Pons (tissue), 1 donor: ENCODE results near the gene ZNF185.
"Not testable (repeated sequence)": the region's sequence is repeated elsewhere in the genome, so short reads cannot be mapped to it uniquely, and the experiment has no call there.

Experiments used
- DNase-seq: peaks from one replicate; pipeline ENCODE4 v3.0.0-alpha.2; 2016; ENCODE audit warnings: low spot score

The ZNF185 gene

DNA sequence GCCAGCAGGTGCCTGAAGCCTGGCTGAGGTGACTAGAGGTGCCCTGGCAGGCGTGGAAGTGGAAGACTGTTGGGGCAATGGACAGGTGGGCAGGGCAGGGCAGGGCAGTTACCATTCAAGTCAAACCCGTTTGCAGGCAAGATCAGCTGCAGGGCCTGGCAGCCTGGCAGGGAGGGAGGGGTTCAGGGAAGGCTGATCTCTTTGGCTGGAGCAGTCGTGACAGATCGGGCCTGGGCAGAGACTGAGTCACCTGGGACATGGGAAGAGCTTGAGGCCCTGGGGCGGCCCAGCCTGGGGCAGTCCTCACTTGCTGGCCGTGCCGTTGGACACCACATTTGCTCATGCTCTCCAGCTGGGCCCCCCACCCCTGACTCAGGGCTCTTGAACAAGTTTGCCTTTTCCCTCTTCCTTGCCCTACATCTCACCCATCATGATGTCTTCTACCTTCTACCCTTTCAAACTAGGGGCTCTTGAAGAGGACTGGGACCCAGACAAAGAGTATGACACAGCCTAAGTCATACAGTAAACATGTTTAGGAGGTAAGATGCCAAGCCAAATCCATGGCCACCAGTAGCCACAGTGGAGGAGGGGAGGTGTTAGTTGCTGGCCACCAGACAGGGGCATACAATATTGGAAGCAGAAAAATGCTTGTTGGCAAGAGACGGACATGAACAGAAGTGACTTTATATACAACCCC is 2.0 kb upstream of the ZNF185 start:
- DNase-seq: no peak

DNA sequence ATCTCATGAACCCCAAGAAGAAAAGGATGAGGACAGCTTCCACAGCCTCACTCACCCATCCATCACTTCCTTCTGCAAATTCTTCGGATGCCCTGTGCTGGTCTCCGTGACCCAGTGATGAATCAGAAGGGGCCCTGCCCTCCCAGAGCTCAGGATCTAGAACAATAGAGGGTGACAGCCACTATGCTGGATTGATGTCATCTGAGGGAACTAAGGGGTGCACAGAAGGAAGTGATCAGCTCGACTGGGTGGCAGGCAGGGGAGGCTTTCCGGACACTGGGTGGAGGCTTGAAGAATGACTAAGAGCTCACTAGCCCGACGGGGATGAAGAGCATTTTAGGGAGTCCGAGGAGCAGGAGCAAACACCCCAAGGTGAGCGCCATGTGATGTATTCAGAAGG is 1.4 kb upstream of the ZNF185 start:
- no peak for DNase-seq

GRCh38 chrX:152898442-152898841 is 575 bp downstream of the ZNF185 start:
- DNase-seq: no peak

- no peak for DNase-seq
Measured at GRCh38 chrX:152899111-152899873, 1.4 kb downstream of the ZNF185 start.

DNA sequence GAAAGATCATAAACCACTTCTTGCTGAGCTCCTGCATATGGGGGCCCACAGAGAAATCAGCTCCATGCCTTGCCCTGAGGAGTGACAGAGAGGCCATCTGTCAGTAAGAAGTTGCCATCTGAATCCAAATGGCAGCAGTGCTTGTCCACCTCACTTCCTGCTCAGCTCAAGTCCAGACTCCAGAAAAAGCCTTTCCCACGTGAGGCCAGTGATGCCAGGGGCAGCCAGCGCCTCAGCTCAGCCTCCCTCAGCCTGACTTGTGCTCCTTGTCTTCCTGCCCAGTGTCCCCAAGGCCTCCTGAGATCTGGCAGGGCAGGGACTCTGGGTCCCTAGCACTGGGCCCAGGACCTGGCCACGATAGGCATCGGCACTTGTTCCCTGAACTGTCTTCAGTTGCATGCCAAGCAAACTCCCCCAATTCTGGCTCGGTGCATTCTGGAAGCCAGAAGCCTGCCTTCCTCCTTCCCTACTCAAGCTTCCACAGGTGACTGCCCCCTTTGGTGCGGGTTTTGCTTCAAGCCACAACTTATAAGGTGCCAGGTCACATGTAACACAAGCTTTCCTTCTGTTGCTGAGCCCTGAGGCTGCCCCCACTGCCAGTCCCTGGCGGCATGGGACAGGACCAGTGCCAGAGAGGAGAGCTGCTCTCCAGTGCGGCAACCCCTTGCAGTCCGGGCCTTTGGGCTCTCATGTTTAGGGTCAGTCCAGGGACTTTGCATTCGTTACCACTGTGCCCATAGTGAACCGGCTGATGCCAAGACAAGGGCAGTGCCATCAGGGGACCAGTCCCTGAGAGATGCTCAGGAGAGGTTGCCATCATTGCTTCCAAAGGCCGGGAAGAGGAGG is 2.2 kb downstream of the ZNF185 start:
- no peak for DNase-seq

DNA sequence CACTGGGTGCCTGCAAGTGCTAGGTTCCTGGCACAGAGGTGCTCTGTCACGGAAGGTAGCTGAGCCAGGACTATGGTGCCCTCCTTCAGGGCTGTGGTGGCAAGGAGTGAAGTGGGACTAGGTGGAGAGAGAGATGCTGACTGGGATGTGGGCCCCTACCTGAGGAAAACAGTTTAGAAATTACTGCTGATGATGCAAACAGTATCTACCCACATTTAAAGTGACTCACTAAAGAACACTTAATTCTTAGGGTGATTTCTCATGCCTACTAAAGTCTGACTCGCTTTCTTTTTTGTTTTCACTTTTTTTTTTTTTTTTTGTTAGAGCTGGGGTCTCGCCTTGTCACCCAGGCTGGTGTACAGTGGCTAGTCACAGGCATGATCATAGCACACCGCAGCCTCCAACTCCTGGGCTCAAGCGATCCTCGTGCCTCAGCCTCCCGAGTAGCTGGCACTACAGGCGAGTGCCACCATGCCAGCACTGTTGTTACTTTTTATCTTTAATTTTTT is 3.1 kb downstream of the ZNF185 start:
- DNase-seq: no peak

DNA sequence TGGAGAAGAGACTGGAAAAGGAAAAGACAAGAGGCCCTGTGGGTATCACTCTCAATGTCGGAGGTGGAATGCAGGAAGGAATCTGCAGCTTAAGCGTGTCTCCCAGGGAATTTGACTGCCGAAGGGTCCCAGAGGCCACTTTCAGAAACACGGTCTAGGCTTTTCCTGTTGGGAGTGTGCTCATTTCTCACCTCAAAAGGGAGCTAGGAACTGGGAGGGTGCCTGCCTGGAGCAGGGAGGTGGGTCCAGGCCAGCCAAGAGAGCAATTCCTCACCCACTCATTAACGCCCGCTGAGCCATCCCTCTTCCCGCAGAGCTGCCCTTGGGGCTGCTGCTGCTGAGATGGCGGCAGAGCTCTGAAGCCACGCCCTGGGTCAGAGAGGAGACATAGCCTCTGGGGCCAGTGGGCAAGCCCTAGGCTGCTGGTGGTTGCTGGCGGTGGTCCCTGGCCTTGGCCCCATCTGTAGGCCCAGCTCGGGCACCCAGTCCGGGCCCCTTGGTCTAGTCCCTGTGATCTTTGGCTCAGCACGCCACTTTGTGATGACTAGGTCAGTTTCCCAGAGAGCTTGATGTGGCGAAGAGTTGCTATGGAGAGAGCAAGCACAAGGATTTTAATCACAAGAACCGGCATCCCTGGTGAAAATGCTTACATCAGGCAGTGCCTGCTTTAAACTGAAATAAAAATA is 4.1 kb downstream of the ZNF185 start:
- DNase-seq: no peak

DNA sequence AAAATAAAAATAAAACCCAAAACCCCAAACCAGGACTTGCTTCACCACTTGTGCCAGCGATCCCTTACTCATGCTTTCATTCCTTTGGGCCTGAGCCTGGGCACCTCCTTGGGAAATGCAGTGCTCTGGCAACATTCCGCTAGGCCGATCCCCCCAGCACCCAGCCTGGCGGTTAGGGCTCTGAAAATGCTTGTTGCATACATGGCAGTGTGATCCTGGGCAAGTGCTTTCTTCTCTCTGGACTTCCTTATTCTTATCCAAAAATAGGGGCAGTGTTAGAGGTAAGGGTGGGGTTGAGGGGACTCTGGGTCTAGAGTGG is 4.6 kb downstream of the ZNF185 start:
- no peak for DNase-seq

DNA sequence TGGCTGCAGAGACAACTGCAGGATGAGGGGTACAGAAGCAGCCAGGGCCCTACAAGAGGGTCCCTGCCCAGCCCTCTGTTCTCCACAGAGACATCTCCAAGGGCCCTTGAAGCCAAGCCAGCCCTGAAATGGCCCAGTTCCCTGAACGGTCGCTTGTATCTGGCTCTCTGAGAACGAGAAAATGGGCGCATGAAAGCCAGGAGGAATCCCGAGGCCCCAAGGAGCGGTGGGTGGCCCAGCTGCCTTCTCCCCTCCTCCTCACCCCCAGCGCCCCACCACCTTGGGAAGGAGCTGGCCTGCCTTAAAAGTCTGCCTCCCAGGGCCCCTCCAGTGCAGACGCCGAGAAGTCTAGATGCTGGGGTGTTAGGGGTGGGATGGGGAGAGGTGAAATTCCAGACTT is 5.7 kb downstream of the ZNF185 start:
- no peak for DNase-seq

GRCh38 chrX:152904151-152905080 is 6.5 kb downstream of the ZNF185 start:
- peak; percentile 22 for DNase-seq

DNA sequence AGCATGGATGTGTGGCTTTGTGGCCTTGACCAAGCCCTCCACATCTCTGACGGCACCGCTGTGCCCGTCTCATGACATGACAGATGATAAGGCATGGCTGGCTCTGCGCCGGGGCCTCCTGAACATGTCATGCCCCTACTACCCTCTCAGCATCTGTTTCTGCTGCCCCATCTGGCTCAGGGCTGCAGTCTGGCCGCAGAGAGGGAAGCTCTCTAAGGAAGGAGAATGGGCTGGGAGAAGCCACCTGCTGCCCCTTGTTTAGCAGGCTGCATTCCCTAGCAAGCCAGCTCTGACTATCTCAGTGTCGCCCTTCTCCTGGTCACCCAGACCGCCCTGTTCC is 7.2 kb downstream of the ZNF185 start:
- no peak for DNase-seq

DNA sequence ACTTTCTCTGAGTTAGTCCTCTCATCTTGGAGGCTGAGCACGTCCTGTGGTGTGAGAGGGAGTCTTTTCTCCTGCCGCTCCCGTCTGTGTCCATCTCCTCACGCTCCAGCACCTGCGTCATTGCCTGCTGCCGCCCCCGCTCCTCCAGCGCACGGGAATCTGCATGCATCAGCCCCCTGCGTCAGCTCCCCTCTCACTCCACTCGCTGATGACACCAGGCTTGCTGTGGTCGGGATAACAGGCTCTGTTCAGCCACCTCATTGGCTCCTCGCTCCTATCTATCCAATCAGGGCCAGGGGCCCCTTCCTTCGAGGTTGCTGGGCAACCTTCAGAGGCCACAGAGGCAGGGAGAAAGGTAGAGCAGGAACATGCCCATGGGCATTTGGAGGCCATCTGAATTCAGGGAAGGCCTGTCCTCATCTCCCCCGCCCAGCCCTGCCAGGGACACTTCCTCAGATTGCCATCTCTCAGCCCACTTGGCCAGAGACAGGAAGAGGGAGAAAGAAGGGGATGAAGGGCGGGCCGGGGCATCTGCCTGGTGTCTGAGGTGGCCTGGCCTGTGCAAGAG is 9.3 kb downstream of the ZNF185 start:
- no peak for DNase-seq

DNA sequence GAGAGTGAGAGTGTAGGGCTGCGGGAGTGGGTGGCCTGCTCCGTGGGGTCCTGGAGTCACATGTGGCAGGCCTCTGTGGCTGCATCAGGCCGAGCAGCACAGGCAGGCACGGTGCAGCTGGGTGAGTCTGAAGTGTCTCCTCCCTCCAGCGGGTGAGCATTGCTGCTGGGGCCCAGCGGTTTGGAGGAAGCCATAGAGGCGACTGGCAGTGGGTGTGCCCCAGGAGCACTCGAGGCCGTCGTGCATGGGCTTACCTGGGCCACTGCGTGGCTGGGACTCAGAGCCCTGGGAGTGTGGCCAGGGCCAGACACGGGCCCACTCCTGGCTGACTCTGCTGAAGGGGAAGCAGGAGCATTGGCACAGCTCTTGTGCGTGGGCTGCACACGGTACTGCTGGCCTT is 10.6 kb downstream of the ZNF185 start:
- DNase-seq: no peak

DNA sequence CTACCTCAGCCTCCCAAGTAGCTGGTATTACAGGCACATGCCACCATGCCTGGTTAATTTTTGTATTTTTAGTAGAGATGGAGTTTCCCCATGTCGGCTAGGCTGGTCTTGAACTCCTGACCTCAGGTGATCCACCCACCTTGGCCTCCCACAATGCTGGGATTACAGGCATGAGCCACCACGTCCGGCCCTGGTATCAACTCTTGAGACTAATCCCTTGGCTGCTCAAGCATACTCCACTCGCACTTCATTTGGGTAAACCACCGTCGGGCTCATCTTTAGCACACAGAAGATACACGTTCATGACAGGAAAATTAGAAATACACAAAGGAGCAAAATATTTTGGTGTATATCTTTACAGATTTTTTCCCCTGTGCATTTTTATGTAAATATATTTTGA is 12.2 kb downstream of the ZNF185 start:
- DNase-seq: not testable (repeated sequence)

GRCh38 chrX:152912106-152912505 is 14.2 kb downstream of the ZNF185 start:
- no peak for DNase-seq

DNA sequence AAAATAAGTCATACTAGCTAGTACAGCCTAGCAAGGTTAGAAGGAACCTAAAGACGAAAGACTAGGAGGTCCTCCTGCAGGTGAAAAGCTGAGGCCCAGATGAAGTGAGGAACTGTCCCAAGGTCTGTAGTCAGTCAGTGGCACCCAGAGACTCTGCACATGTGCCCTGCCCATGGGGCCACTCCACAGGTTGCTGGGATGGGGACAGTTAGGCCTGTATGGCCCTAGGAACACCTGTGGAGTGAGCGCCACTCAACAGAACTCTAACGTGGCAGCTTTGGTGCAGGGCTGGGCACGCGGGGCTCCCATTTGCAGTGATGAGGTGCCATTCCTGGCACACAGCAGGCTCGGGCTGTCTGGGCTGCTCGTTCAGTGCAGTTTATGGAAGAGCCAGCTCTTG is 14.8 kb downstream of the ZNF185 start:
- no peak for DNase-seq

DNA sequence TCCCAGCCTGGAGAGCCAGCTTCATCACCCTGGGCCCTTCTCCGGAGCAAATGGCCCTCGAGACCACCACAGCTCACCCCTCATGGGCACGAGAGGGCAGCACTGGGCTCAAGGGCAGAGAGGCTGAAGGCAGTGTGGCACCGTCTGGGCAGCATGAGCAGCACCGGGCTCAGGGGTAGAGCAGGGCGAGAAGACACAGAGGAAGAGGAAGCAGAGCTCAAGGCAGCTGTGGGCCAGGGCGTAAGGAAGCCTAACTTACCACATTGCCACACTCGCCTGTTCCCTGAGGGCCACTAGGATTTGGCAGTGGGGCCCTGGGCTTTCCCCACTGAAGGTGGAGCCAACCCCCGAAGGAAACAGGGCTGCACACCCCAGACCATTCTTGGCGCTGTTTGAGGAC is 15.5 kb downstream of the ZNF185 start:
- no peak for DNase-seq

- DNase-seq: no peak
Measured at GRCh38 chrX:152913910-152914309, 16.0 kb downstream of the ZNF185 start.

DNA sequence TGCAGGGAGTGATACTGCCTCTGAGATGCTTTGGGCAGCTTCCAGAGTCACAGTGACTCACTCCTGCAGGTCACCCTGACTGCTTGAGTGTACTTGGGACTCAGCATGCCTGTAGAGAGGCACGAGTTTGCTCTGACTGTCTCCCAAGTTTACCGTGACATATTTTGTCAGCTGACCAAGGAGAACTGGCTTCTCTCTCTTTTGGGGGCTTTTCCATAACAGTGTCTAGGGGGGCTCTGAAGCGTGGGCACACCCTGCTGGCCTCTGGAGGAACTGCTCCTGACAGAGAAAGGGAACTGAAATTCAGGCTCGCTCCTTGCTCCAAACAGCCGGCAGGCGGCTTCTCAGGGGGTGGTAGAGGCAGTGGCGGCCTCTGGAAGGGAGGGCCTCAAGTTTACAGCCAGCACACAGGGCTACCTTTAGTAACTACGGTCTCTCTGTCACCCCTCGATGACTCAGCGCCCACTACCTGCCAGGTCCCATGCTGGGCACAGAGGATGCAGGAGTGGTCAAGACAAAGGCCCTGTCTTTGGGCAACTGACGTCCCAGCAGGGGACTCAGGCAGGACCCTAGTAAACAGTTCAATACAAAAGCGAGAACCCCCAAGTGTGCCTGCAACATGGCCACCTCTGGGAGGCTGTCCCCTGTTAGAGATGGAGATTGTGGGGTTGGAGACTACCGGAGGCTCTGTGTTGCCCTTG is 17.8 kb downstream of the ZNF185 start:
- no peak for DNase-seq
